H9 (cell line): ENCODE measurements around the gene CDH13. TPM values are rescaled to one million over a fixed set of nuclear protein-coding genes. Genes with fewer than 3 reads are reported as not detected.
A peak's percentile ranks its signal among the peaks of the same experiment; 100 is the strongest.

Experiments
- DNase-seq: peaks from one replicate; pipeline ENCODE4 v3.0.0-alpha.2; 2017
- H2AFZ ChIP-seq: one replicate; pipeline ENCODE4 v1.6.1; 2013; ENCODE audit warnings: mild to moderate bottlenecking, low read length, control low read depth, moderate library complexity
- H2AK5ac ChIP-seq: 2 replicates; pipeline ENCODE4 v1.6.1; 2013; ENCODE audit warnings: low read length, control low read depth, mixed read lengths; ENCODE audit not compliant: insufficient read length
- H2BK120ac ChIP-seq: one replicate; pipeline ENCODE4 v1.6.1; 2013; ENCODE audit warnings: low read depth, mild to moderate bottlenecking, low read length, control low read depth, inconsistent platforms; ENCODE audit not compliant: poor library complexity, severe bottlenecking
- H2BK12ac ChIP-seq: 2 replicates; pipeline ENCODE4 v1.6.1; 2013; ENCODE audit warnings: low read length, control low read depth, mixed read lengths, low read depth; ENCODE audit not compliant: insufficient read length
- H2BK15ac ChIP-seq: 2 replicates; pipeline ENCODE4 v1.6.1; 2013; ENCODE audit warnings: low read depth, low read length, control low read depth
- H2BK20ac ChIP-seq: one replicate; pipeline ENCODE4 v1.6.1; 2013; ENCODE audit warnings: low read depth, mild to moderate bottlenecking, low read length, control low read depth, inconsistent platforms; ENCODE audit not compliant: poor library complexity, severe bottlenecking
- H2BK5ac ChIP-seq: 2 replicates; pipeline ENCODE4 v1.6.1; 2013; ENCODE audit warnings: low read length, control low read depth, mixed read lengths; ENCODE audit not compliant: insufficient read length
- H3K14ac ChIP-seq: 2 replicates; pipeline ENCODE4 v1.6.1; 2013; ENCODE audit warnings: low read length, control low read depth; ENCODE audit not compliant: insufficient read depth
- H3K18ac ChIP-seq: 2 replicates; pipeline ENCODE4 v1.6.1; 2013; ENCODE audit warnings: low read depth, mild to moderate bottlenecking, mixed read lengths, low read length, control low read depth; ENCODE audit not compliant: insufficient read length
- H3K23ac ChIP-seq: 2 replicates; pipeline ENCODE4 v1.6.1; 2013; ENCODE audit warnings: low read length, control low read depth, mixed read lengths, low read depth; ENCODE audit not compliant: insufficient read length
- H3K23me2 ChIP-seq: 2 replicates; pipeline ENCODE4 v1.6.1; 2013; ENCODE audit warnings: low read depth, mild to moderate bottlenecking, mixed read lengths, low read length, control low read depth; ENCODE audit not compliant: insufficient read length, poor library complexity, severe bottlenecking
- H3K27ac ChIP-seq: 2 replicates; pipeline ENCODE4 v1.5.1; 2013; ENCODE audit warnings: low read length, control low read depth, mixed read lengths, low read depth; ENCODE audit not compliant: insufficient read length
- H3K27me3 ChIP-seq: 2 replicates; pipeline ENCODE4 v1.6.1; 2013; ENCODE audit warnings: low read length, control low read depth, inconsistent platforms; ENCODE audit not compliant: insufficient read depth
- H3K4ac ChIP-seq: 2 replicates; pipeline ENCODE4 v1.6.1; 2013; ENCODE audit warnings: low read depth, mild to moderate bottlenecking, control low read depth, inconsistent platforms, low read length, moderate library complexity
- H3K4me1 ChIP-seq: 2 replicates; pipeline ENCODE4 v1.6.1; 2013; ENCODE audit warnings: low read length, control low read depth, inconsistent platforms; ENCODE audit not compliant: insufficient read depth
- H3K4me2 ChIP-seq: 2 replicates; pipeline ENCODE4 v1.6.1; 2013; ENCODE audit warnings: low read length, control low read depth, mixed read lengths; ENCODE audit not compliant: insufficient read length, insufficient read depth
- H3K56ac ChIP-seq: 2 replicates; pipeline ENCODE4 v1.6.1; 2013; ENCODE audit warnings: low read depth, mild to moderate bottlenecking, mixed read lengths, low read length, control low read depth; ENCODE audit not compliant: insufficient read length
- H3K79me1 ChIP-seq: 2 replicates; pipeline ENCODE4 v1.6.1; 2013; ENCODE audit warnings: low read depth, mild to moderate bottlenecking, moderate library complexity, low read length, control low read depth, inconsistent platforms; ENCODE audit not compliant: insufficient read depth, poor library complexity, severe bottlenecking
- H3K79me2 ChIP-seq: 2 replicates; pipeline ENCODE4 v1.6.1; 2013; ENCODE audit warnings: low read length, control low read depth, inconsistent platforms; ENCODE audit not compliant: insufficient read depth
- H3K9ac ChIP-seq: 2 replicates; pipeline ENCODE4 v1.6.1; 2013; ENCODE audit warnings: low read length, control low read depth, mixed read lengths; ENCODE audit not compliant: insufficient read length; ENCODE audit errors: extremely low read depth
- H3K9me3 ChIP-seq: one replicate; pipeline ENCODE4 v1.6.1; 2013; ENCODE audit warnings: low read depth, low read length, inconsistent platforms; ENCODE audit not compliant: control insufficient read depth
- H3T11ph ChIP-seq: one replicate; pipeline ENCODE4 v1.6.1; 2013; ENCODE audit warnings: mild to moderate bottlenecking, low read length, control low read depth, inconsistent platforms
- H4K20me1 ChIP-seq: one replicate; pipeline ENCODE4 v1.6.1; 2013; ENCODE audit not compliant: control insufficient read depth, insufficient read length, insufficient read depth
- H4K5ac ChIP-seq: 2 replicates; pipeline ENCODE4 v1.6.1; 2013; ENCODE audit warnings: low read depth, mild to moderate bottlenecking, mixed read lengths, low read length, control low read depth; ENCODE audit not compliant: insufficient read length
- H4K8ac ChIP-seq: replicated peaks from 2 replicates; pipeline ENCODE4 v1.6.1; 2013; ENCODE audit warnings: low read length, control low read depth, mixed read lengths, low read depth; ENCODE audit not compliant: insufficient read length
- H4K91ac ChIP-seq: 2 replicates; pipeline ENCODE4 v1.6.1; 2013; ENCODE audit warnings: low read depth, mild to moderate bottlenecking, moderate library complexity, mixed read lengths, low read length, control low read depth; ENCODE audit not compliant: insufficient read length
- H3K27ac Mint-ChIP-seq, 3 experiments: 2 replicates in 2 of 3; 3 replicates in 1 of 3; pipeline ENCODE4 v1.8.0; 2020 to 2021; ENCODE audit warnings: mixed read lengths in 3 of 3, mild to moderate bottlenecking in 1 of 3, moderate library complexity in 1 of 3
- H3K27me3 Mint-ChIP-seq: 2 replicates; pipeline ENCODE4 v1.8.0; 2021; ENCODE audit warnings: low read depth, mild to moderate bottlenecking, moderate library complexity, mixed read lengths
- H3K36me3 Mint-ChIP-seq, 3 experiments: 2 replicates in 2 of 3; 3 replicates in 1 of 3; pipeline ENCODE4 v1.8.0; 2020 to 2021; ENCODE audit warnings: low read depth in 3 of 3, mixed read lengths in 3 of 3; ENCODE audit not compliant: insufficient read depth in 1 of 3
- H3K4me1 Mint-ChIP-seq, 2 experiments: 2 replicates each; pipeline ENCODE4 v1.8.0; 2020; ENCODE audit warnings: mixed read lengths in 2 of 2
- H3K4me3 Mint-ChIP-seq, 2 experiments: 2 replicates in 1 of 2; 3 replicates in 1 of 2; pipeline ENCODE4 v1.8.0; 2020 to 2021; ENCODE audit warnings: mild to moderate bottlenecking in 2 of 2, mixed read lengths in 2 of 2, moderate library complexity in 1 of 2
- H3K9me3 Mint-ChIP-seq, 2 experiments: 2 replicates in 1 of 2; 3 replicates in 1 of 2; pipeline ENCODE4 v1.8.0; 2020; ENCODE audit warnings: mild to moderate bottlenecking in 2 of 2, mixed read lengths in 2 of 2, moderate library complexity in 1 of 2
- CTCF ChIP-seq: fragments of 200-600 bp; sonication (generic); conservative IDR thresholded peaks from 3 replicates; pipeline ENCODE4 v1.8.0; 2021; ENCODE audit warnings: antibody characterized with exemption, mild to moderate bottlenecking
- WGBS: extraction: QIAGEN DNeasy Blood & Tissue Kit; methylation state at CpG from one replicate; pipeline ENCODE4 v1.1.7; 2013; ENCODE audit warnings: missing lambda C conversion rate, low lambda C conversion rate, mixed read lengths; ENCODE audit not compliant: insufficient read length; ENCODE audit errors: extremely low coverage; 5-methylcytosine and 5-hydroxymethylcytosine counted together
- total RNA-seq: library from RNA; stranded (reverse); gene quantifications from 2 replicates; pipeline ENCODE4 v1.2.1, GENCODE V29; 2021

Gene CDH13
- total RNA-seq, 1 experiment from 2014 or later, result 1.5 TPM

- peaks cover 19 to 25% of the 10 kb centered on the region in 2 experiments for H3K4me1 Mint-ChIP-seq
- no peak overlapping the region for H2AK5ac ChIP-seq
These were observed 157.8 kb downstream of the CDH13 start for GRCh38 chr16:82784573-82784968.

More at GRCh38 chr16:82784573-82784968, 157.8 kb downstream of the CDH13 start:
- no peak overlapping the region for H3K9ac ChIP-seq
- no peaks in the 10 kb centered on the region for H4K20me1 ChIP-seq
- no peak overlapping the region for H3T11ph ChIP-seq
- no peak for TF ChIP-seq CTCF
- H2BK12ac ChIP-seq, result no peak overlapping the region
- no peak for DNase-seq
- no peaks in the 10 kb centered on the region for H3K27me3 Mint-ChIP-seq
- peaks cover 3% of the 10 kb centered on the region; the same call in 1 of the 2 replicates for H3K4me1 ChIP-seq
- no peaks in the 10 kb centered on the region for H3K27me3 ChIP-seq
- H4K8ac ChIP-seq, result no peak overlapping the region
- H3K79me2 ChIP-seq, result no peaks in the 10 kb centered on the region
- no peak overlapping the region for H2BK120ac ChIP-seq
- no peaks in the 10 kb centered on the region for H3K9me3 ChIP-seq
- H2BK15ac ChIP-seq, result no peak overlapping the region
- no peaks in the 10 kb centered on the region for H3K36me3 Mint-ChIP-seq
- H3K27ac ChIP-seq, result no peak overlapping the region
- H2BK5ac ChIP-seq, result no peak overlapping the region
- H3K23ac ChIP-seq, result no peak overlapping the region
- no peak overlapping the region for H3K4me2 ChIP-seq
- no peak overlapping the region for H3K56ac ChIP-seq
- H3K4ac ChIP-seq, result no peak overlapping the region
- H3K23me2 ChIP-seq, result no peaks in the 10 kb centered on the region
- H2BK20ac ChIP-seq, result no peak overlapping the region
- H2AFZ ChIP-seq, result no peak overlapping the region
- H3K27ac Mint-ChIP-seq, result peak overlapping the region in 1 of 3 experiments; percentile 10; a peak in 2 of 7 replicates
- no peak overlapping the region for H3K18ac ChIP-seq
- H3K79me1 ChIP-seq, result no peaks in the 10 kb centered on the region
- no peak overlapping the region for H3K14ac ChIP-seq
- no peak overlapping the region for H3K4me3 Mint-ChIP-seq
- no CpG with 5 or more reads among the region's 3 CpGs for WGBS
- H4K5ac ChIP-seq, result no peak overlapping the region
- no peaks in the 10 kb centered on the region for H3K9me3 Mint-ChIP-seq
- no peak overlapping the region for H4K91ac ChIP-seq
